ENCODE results near the gene DPH3.

DNA sequence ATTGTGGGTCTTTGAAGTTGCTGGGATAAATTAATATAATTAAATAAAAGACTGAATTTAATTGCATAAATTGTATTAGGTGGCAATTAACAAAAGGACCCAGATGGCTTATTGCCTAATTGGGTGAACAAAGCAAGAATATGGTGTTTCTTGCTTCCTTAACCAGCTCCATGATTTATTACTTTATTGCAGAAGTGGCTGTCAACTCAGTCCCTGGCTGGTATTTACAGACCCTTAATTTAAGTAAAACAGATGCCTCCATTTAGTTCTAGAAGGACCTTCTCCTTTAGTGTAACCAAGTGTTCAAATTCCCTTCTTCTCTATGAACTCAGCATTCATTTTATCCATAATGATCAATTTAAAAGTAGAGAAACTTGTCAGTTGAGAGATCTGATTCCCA, 35.1 kb downstream of the DPH3 start:
- TF ChIP-seq, protein P1, sequence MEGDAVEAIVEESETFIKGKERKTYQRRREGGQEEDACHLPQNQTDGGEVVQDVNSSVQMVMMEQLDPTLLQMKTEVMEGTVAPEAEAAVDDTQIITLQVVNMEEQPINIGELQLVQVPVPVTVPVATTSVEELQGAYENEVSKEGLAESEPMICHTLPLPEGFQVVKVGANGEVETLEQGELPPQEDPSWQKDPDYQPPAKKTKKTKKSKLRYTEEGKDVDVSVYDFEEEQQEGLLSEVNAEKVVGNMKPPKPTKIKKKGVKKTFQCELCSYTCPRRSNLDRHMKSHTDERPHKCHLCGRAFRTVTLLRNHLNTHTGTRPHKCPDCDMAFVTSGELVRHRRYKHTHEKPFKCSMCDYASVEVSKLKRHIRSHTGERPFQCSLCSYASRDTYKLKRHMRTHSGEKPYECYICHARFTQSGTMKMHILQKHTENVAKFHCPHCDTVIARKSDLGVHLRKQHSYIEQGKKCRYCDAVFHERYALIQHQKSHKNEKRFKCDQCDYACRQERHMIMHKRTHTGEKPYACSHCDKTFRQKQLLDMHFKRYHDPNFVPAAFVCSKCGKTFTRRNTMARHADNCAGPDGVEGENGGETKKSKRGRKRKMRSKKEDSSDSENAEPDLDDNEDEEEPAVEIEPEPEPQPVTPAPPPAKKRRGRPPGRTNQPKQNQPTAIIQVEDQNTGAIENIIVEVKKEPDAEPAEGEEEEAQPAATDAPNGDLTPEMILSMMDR (IDR thresholded peaks at IDR 0.05), result no peak
- TF ChIP-seq POLR2A (IDR thresholded peaks at IDR 0.05), result no peak

Data from breast epithelium (tissue), 3 donors.